ENCODE results near the gene TYMS. TPM values are rescaled to one million over a fixed set of nuclear protein-coding genes. Genes with fewer than 3 reads are reported as not detected.

The TYMS gene
- polyA plus RNA-seq, 1 donor from 2014 or later = 3.3 TPM

DNA sequence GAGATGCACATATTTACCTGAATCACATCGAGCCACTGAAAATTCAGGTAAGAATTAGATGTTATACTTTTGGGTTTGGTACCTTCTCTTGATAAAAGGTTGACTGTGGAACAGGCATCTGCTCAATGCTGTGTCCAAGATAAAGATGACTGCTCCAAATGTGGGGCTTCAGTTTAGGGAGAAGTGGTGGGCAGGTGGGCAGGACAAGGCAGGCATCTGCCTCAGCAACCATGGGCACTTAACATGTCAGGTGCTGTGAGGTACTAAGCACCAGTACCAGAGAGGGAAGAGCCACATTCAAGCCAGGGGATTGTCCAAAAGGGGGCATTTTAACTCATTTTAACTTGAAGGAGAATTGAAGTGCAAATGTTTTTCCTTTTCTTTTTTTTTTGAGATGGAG is 14.0 kb downstream of the TYMS start:
- Histone ChIP-seq H2AFZ (ENCODE audit: low read depth, low read length) (no peak overlapping the region), H4K20me1 (ENCODE audit: insufficient read depth) (no peaks in the 10 kb centered on the region), H3K27ac (ENCODE audit: low read length) (no peak overlapping the region), H3K27me3 (ENCODE audit: insufficient read depth, low read depth, low read length) (no peaks in the 10 kb centered on the region), H3K4me2 (ENCODE audit: low read length) (no peak overlapping the region), H3K79me2 (replicated peaks; ENCODE audit: insufficient read depth, low read length) (peaks cover 1% of the 10 kb centered on the region), H3K36me3 (ENCODE audit: insufficient read depth, low read length) (no peaks in the 10 kb centered on the region), H3K4me3 (ENCODE audit: low read length) (no peak overlapping the region), H3F3A (ENCODE audit: insufficient read depth, low read length, poor library complexity, severe bottlenecking) (no peaks in the 10 kb centered on the region), H3K9me3 (ENCODE audit: low read length) (no peaks in the 10 kb centered on the region), H3K9ac (ENCODE audit: low read length) (no peak overlapping the region), H3K9me2 (ENCODE audit: insufficient read depth, low read length) (no peaks in the 10 kb centered on the region)
- TF ChIP-seq, protein P1, sequence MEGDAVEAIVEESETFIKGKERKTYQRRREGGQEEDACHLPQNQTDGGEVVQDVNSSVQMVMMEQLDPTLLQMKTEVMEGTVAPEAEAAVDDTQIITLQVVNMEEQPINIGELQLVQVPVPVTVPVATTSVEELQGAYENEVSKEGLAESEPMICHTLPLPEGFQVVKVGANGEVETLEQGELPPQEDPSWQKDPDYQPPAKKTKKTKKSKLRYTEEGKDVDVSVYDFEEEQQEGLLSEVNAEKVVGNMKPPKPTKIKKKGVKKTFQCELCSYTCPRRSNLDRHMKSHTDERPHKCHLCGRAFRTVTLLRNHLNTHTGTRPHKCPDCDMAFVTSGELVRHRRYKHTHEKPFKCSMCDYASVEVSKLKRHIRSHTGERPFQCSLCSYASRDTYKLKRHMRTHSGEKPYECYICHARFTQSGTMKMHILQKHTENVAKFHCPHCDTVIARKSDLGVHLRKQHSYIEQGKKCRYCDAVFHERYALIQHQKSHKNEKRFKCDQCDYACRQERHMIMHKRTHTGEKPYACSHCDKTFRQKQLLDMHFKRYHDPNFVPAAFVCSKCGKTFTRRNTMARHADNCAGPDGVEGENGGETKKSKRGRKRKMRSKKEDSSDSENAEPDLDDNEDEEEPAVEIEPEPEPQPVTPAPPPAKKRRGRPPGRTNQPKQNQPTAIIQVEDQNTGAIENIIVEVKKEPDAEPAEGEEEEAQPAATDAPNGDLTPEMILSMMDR (IDR thresholded peaks at IDR 0.05; ENCODE audit: poor library complexity, severe bottlenecking) = no peak
- TF ChIP-seq EZH2 (IDR thresholded peaks at IDR 0.05; ENCODE audit: borderline replicate concordance, insufficient read depth, low read length, poor library complexity, severe bottlenecking) (no peak), RAD21 (conservative IDR thresholded peaks at IDR 0.05) (no peak), EP300 (conservative IDR thresholded peaks at IDR 0.05; ENCODE audit: poor library complexity, severe bottlenecking) (no peak), SMC3 (conservative IDR thresholded peaks at IDR 0.05; ENCODE audit: poor library complexity) (no peak), MXI1 (conservative IDR thresholded peaks at IDR 0.05; ENCODE audit: poor library complexity, severe bottlenecking) (no peak), TAF1 (IDR thresholded peaks at IDR 0.05; ENCODE audit: low read depth) (no peak), POLR2AphosphoS5 (IDR thresholded peaks at IDR 0.05) (no peak)
- TF ChIP-seq, protein P2, sequence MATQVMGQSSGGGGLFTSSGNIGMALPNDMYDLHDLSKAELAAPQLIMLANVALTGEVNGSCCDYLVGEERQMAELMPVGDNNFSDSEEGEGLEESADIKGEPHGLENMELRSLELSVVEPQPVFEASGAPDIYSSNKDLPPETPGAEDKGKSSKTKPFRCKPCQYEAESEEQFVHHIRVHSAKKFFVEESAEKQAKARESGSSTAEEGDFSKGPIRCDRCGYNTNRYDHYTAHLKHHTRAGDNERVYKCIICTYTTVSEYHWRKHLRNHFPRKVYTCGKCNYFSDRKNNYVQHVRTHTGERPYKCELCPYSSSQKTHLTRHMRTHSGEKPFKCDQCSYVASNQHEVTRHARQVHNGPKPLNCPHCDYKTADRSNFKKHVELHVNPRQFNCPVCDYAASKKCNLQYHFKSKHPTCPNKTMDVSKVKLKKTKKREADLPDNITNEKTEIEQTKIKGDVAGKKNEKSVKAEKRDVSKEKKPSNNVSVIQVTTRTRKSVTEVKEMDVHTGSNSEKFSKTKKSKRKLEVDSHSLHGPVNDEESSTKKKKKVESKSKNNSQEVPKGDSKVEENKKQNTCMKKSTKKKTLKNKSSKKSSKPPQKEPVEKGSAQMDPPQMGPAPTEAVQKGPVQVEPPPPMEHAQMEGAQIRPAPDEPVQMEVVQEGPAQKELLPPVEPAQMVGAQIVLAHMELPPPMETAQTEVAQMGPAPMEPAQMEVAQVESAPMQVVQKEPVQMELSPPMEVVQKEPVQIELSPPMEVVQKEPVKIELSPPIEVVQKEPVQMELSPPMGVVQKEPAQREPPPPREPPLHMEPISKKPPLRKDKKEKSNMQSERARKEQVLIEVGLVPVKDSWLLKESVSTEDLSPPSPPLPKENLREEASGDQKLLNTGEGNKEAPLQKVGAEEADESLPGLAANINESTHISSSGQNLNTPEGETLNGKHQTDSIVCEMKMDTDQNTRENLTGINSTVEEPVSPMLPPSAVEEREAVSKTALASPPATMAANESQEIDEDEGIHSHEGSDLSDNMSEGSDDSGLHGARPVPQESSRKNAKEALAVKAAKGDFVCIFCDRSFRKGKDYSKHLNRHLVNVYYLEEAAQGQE (IDR thresholded peaks at IDR 0.05; ENCODE audit: borderline replicate concordance) = no peak

DNA sequence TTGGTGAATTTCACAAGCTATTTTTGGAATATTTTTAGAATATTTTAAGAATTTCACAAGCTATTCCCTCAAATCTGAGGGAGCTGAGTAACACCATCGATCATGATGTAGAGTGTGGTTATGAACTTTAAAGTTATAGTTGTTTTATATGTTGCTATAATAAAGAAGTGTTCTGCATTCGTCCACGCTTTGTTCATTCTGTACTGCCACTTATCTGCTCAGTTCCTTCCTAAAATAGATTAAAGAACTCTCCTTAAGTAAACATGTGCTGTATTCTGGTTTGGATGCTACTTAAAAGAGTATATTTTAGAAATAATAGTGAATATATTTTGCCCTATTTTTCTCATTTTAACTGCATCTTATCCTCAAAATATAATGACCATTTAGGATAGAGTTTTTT is 15.9 kb downstream of the TYMS start:
- Histone ChIP-seq H3K9me2 (ENCODE audit: insufficient read depth, low read length) (no peaks in the 10 kb centered on the region), H3K9ac (ENCODE audit: low read length) (no peak overlapping the region), H3K36me3 (ENCODE audit: insufficient read depth, low read length) (no peaks in the 10 kb centered on the region), H3K27me3 (ENCODE audit: insufficient read depth, low read depth, low read length) (no peaks in the 10 kb centered on the region), H3K4me2 (ENCODE audit: low read length) (no peak overlapping the region), H4K20me1 (ENCODE audit: insufficient read depth) (no peaks in the 10 kb centered on the region), H3K4me3 (ENCODE audit: low read length) (no peak overlapping the region), H3F3A (ENCODE audit: insufficient read depth, low read length, poor library complexity, severe bottlenecking) (no peaks in the 10 kb centered on the region), H3K9me3 (ENCODE audit: low read length) (no peaks in the 10 kb centered on the region), H3K79me2 (replicated peaks; ENCODE audit: insufficient read depth, low read length) (no peaks in the 10 kb centered on the region), H3K27ac (ENCODE audit: low read length) (no peak overlapping the region), H2AFZ (ENCODE audit: low read depth, low read length) (no peak overlapping the region)
- TF ChIP-seq TAF1 (IDR thresholded peaks at IDR 0.05; ENCODE audit: low read depth) (no peak), EZH2 (IDR thresholded peaks at IDR 0.05; ENCODE audit: borderline replicate concordance, insufficient read depth, low read length, poor library complexity, severe bottlenecking) (no peak), RAD21 (conservative IDR thresholded peaks at IDR 0.05) (no peak), MXI1 (conservative IDR thresholded peaks at IDR 0.05; ENCODE audit: poor library complexity, severe bottlenecking) (no peak)
- TF ChIP-seq, protein P2 (IDR thresholded peaks at IDR 0.05; ENCODE audit: borderline replicate concordance) = no peak
- TF ChIP-seq, protein P1 (IDR thresholded peaks at IDR 0.05; ENCODE audit: poor library complexity, severe bottlenecking) = no peak
